ENCODE measurements around the gene REXO4. TPM values are rescaled to one million over a fixed set of nuclear protein-coding genes. Genes with fewer than 3 reads are reported as not detected.

REXO4 gene
- total and polyA plus RNA-seq, 11 donors, result 9.6 to 30.6 (median 13.7) TPM

DNA sequence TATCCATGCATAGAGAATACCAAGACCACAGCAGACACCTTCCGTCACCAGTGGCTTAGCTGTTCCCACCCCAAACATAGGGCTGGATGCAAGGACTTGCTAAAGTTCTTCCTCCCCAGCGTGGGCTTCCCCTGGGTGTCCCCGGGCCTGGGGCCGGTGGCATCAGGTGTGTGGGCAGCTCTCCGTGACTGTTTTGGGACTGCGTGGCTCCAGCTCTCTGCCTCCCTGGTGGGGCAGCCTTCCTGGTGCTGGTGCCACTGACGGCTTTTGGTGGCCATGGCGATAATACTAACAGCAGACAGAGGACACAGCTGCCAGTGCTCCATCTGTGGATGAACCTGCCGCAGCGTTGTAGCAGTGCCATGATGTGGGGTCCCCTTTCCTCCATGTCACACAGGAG is 46.8 kb upstream of the REXO4 start:
- ATAC-seq (no peak), DNase-seq (no peak)
- intact Hi-C loops (cut with DNase I), result loop anchor here in 1 of 10 donors (10.0 kb wide), 1 partner anchor 50 kb away; the partner anchor contains the start of gene REXO4
- Histone ChIP-seq H3K9me3 (no peaks in the 10 kb centered on the region), H3K4me3 (no peak overlapping the region), H3K36me3 (peaks cover 0 to 28% (median 3%) of the 10 kb centered on the region in 9 donors), H3K4me1 (peaks cover 0 to 13% (median 7%) of the 10 kb centered on the region in 12 donors), H3K27ac (no peak overlapping the region), H3K27me3 (no peaks in the 10 kb centered on the region)
- 93 to 100% (median 96%) methylated on average over 4 to 10 of the region's 10 CpGs for WGBS, 4 donors
- TF ChIP-seq, protein P1, sequence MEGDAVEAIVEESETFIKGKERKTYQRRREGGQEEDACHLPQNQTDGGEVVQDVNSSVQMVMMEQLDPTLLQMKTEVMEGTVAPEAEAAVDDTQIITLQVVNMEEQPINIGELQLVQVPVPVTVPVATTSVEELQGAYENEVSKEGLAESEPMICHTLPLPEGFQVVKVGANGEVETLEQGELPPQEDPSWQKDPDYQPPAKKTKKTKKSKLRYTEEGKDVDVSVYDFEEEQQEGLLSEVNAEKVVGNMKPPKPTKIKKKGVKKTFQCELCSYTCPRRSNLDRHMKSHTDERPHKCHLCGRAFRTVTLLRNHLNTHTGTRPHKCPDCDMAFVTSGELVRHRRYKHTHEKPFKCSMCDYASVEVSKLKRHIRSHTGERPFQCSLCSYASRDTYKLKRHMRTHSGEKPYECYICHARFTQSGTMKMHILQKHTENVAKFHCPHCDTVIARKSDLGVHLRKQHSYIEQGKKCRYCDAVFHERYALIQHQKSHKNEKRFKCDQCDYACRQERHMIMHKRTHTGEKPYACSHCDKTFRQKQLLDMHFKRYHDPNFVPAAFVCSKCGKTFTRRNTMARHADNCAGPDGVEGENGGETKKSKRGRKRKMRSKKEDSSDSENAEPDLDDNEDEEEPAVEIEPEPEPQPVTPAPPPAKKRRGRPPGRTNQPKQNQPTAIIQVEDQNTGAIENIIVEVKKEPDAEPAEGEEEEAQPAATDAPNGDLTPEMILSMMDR (IDR thresholded peaks at IDR 0.05), result no peak
- TF ChIP-seq POLR2A (IDR thresholded peaks at IDR 0.05), result no peak

DNA sequence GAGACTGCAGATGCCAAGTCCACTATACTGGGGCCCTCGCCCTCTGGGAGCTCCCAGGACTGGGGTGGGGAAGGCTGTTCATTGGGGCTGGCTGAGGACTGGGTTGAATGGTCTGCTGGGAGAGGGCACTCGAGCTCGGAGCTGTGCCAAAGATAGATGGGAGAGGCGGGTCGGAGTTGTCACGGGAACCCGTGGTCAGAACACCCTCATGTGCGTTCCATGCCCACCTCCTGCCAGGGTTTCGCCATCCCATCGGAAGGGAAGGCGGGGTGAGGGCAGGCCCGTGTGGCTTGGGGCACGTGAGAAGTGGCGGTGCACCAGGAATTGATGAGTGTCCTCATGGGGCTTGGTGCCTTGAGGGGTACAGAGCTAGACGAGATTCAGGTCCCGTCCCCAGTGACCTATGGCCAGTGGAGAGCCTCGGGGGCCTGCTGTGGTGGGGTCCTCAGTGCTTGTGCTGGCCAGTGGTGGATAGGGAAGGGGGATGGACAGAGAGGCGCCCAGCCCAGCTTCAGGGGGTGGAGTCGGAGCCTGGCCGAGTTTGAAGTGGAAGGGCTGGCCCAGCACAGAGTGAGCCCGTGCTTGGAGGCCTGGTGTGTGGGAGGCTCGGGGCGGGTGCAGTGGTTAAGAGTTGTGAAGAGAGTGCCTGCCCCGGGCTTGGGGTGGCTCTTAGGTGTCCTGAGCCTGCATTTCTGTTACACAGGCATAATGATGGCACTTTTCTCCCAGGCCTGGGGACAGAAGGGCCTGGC is 46.2 kb upstream of the REXO4 start:
- intact Hi-C loops (cut with DNase I), result loop anchor here in 1 of 10 donors (10.0 kb wide), 1 partner anchor 49 kb away; the partner anchor contains the start of gene REXO4
- DNase-seq (no peak), ATAC-seq (no peak)
- H3K27ac ChIP-seq, result no peak overlapping the region
- H3K9me3 ChIP-seq, result no peaks in the 10 kb centered on the region
- peaks cover 0 to 23% (median 3%) of the 10 kb centered on the region in 9 donors for H3K36me3 ChIP-seq
- TF ChIP-seq, protein P1 (IDR thresholded peaks at IDR 0.05), result no peak
- no peak for TF ChIP-seq POLR2A (IDR thresholded peaks at IDR 0.05)
- H3K27me3 ChIP-seq, result no peaks in the 10 kb centered on the region
- 82 to 85% (median 83%) methylated on average over 24 of the region's 24 CpGs for WGBS, 4 donors
- H3K4me1 ChIP-seq, result peaks cover 0 to 16% (median 10%) of the 10 kb centered on the region in 12 donors
- no peak overlapping the region for H3K4me3 ChIP-seq

DNA sequence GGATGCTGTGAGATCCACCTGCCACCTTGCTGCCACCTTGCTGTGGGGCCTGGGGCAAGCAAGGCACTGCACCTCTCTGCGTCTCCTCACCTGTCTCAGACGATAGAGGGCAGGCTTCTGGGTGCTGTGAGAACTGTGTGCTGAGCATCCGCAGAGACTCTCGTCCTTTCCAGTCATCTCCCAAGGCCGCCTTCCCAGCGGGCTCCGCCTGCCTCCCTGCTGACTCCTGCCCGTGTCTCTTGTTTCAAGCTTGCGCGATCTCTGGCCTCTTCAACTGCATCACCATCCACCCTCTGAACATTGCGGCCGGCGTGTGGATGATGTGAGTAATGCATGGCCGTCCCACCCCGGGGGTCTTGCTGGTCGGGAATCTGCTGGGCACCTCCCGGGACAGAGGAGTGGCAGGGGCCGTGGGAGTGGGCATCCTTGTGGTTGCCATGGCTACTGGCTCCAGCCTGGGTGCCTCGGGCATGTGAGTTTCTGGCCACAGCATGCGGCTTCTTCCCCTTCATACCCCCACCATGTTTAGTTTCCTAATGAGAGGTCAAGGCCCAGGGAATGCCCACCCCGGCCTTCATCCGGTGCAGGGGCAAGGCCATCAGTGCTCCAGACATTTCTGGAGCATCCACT is 45.5 kb upstream of the REXO4 start:
- Histone ChIP-seq H3K27ac (no peak overlapping the region), H3K27me3 (no peaks in the 10 kb centered on the region), H3K4me1 (peaks cover 0 to 21% (median 13%) of the 10 kb centered on the region in 12 donors), H3K36me3 (peaks cover 0 to 16% (median 3%) of the 10 kb centered on the region in 9 donors), H3K9me3 (no peaks in the 10 kb centered on the region), H3K4me3 (no peak overlapping the region)
- DNase-seq (no peak), ATAC-seq (no peak)
- TF ChIP-seq POLR2A (IDR thresholded peaks at IDR 0.05), result no peak
- WGBS, 4 donors, result 89 to 94% (median 92%) methylated on average over 21 to 22 of the region's 22 CpGs
- intact Hi-C loops (cut with DNase I), result loop anchor here in 1 of 10 donors (10.0 kb wide), 1 partner anchor 49 kb away; the partner anchor contains the start of gene REXO4

DNA sequence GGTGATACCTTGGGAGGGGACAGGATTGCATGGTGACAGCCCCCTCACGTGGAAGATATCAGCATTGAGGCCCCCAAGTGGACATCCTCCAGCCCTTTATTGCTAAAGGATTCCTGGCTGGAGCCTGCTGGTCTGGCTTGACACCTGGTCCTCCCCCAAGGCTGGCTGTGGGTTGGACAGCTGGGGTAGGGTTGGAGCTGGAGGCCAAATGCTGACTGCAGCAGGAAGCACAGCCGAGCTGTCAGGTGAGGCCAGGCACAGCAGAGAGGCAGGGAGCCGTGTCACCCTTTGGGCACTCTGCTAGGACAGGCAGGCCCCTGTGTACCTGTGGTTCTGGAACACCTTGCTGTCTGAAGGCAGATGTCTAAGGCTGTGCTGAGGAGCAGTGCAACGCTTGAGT is 44.2 kb upstream of the REXO4 start:
- 79 to 86% (median 80%) methylated on average over 4 of the region's 4 CpGs for WGBS, 4 donors
- intact Hi-C loops (cut with DNase I), result loop anchor here in 3 of 10 donors (2.0 to 10.0 kb wide), 3 partner anchors 17 to 47 kb away; partner anchors contain the start of genes REXO4 (in 2 of the 3) and SLC2A6 (in 1 of the 3)
- Histone ChIP-seq H3K27ac (no peak overlapping the region), H3K27me3 (no peaks in the 10 kb centered on the region), H3K9me3 (no peaks in the 10 kb centered on the region), H3K4me1 (peaks cover 0 to 21% (median 13%) of the 10 kb centered on the region in 12 donors), H3K4me3 (no peak overlapping the region), H3K36me3 (peaks cover 0 to 13% (median 3%) of the 10 kb centered on the region in 9 donors)
- ATAC-seq (no peak), DNase-seq (no peak)
- TF ChIP-seq POLR2A (IDR thresholded peaks at IDR 0.05), result no peak
- TF ChIP-seq, protein P1 (IDR thresholded peaks at IDR 0.05), result no peak

All from heart left ventricle (tissue), 16 donors.